Muscle of arm (tissue), 12 donors: ENCODE data around the gene OSCP1. TPM values are rescaled to one million over a fixed set of nuclear protein-coding genes. Genes with fewer than 3 reads are reported as not detected.

ENCODE experiments used
- DNase-seq: peaks from one replicate; pipeline ENCODE4 v3.0.0-alpha.2; 2013
- polyA plus RNA-seq, 12 donors: library from polyadenylated mRNA; unstranded; fragments of 120-200 nt; gene quantifications; one replicate each; pipeline ENCODE4 v1.2.1, GENCODE V29; 2013; ENCODE audit not compliant: insufficient read length in 12 of 12

The OSCP1 gene
- polyA plus RNA-seq, 12 donors, result 4.1 to 21.7 (median 6.1) TPM; not detected in 1

GRCh38 chr1:36475910-36476604, 25.8 kb upstream of the OSCP1 start:
- no peak for DNase-seq

GRCh38 chr1:36475341-36475740, 25.1 kb upstream of the OSCP1 start:
- no peak for DNase-seq

GRCh38 chr1:36472656-36473055, 22.4 kb upstream of the OSCP1 start:
- no peak for DNase-seq

GRCh38 chr1:36471830-36472641, 21.8 kb upstream of the OSCP1 start:
- DNase-seq, result no peak

GRCh38 chr1:36469163-36469562, 18.9 kb upstream of the OSCP1 start:
- DNase-seq, result no peak

- no peak for DNase-seq
These were observed 17.6 kb upstream of the OSCP1 start for GRCh38 chr1:36467700-36468455.

- DNase-seq, result no peak
These were observed 16.8 kb upstream of the OSCP1 start for GRCh38 chr1:36467027-36467410.

- DNase-seq, result no peak
These were observed 16.2 kb upstream of the OSCP1 start for GRCh38 chr1:36466370-36467026.

- DNase-seq, result no peak
These were observed 15.6 kb upstream of the OSCP1 start for GRCh38 chr1:36465731-36466369.

- no peak for DNase-seq
These were observed 14.5 kb upstream of the OSCP1 start for GRCh38 chr1:36464605-36465393.

- peak; percentile 97 for DNase-seq
These were observed 13.8 kb upstream of the OSCP1 start, which contains the start of gene MRPS15 for GRCh38 chr1:36463803-36464604. Gene MRPS15, minus strand, starts transcription at chr1:36464384. Its CDS starts 109 bp downstream, at chr1:36464275.

- no peak for DNase-seq
These were observed 13.2 kb upstream of the OSCP1 start for GRCh38 chr1:36463463-36463802.

- DNase-seq, result no peak
These were observed 8.7 kb upstream of the OSCP1 start for GRCh38 chr1:36458910-36459309.

- no peak for DNase-seq
These were observed 7.4 kb upstream of the OSCP1 start for GRCh38 chr1:36457691-36458090.

- no peak for DNase-seq
These were observed 6.2 kb upstream of the OSCP1 start for GRCh38 chr1:36456391-36456928.

- DNase-seq, result no peak
These were observed 5.1 kb upstream of the OSCP1 start for GRCh38 chr1:36455386-36455785.

- no peak for DNase-seq
These were observed 3.5 kb upstream of the OSCP1 start for GRCh38 chr1:36453600-36454388.

- DNase-seq, result no peak
These were observed 2.8 kb upstream of the OSCP1 start for GRCh38 chr1:36453051-36453450.

GRCh38 chr1:36450919-36451305, 661 bp upstream of the OSCP1 start:
- no peak for DNase-seq
